Astrocyte of the spinal cord (primary cell): ENCODE data around the gene EPG5.

Experiments used
- DNase-seq: peaks from one replicate; pipeline ENCODE4 v3.0.0; 2011; ENCODE audit warnings: low read depth, low spot score
- H3K4me3 ChIP-seq: 2 replicates; pipeline ENCODE4 v1.5.1; 2011; ENCODE audit warnings: low read depth, mild to moderate bottlenecking, low read length, moderate library complexity
- in situ Hi-C: cut with HindIII; loops from 2 replicates; pipeline ENCODE4 v1.10.0; 2017; ENCODE audit warnings: low sequenced_read_pairs
- TF ChIP-seq, protein P1 (sequence below): IDR thresholded peaks from 2 replicates; pipeline ENCODE4 v1.5.1; 2012; ENCODE audit warnings: low read depth, mild to moderate bottlenecking, low read length, inconsistent platforms

The EPG5 gene

DNA sequence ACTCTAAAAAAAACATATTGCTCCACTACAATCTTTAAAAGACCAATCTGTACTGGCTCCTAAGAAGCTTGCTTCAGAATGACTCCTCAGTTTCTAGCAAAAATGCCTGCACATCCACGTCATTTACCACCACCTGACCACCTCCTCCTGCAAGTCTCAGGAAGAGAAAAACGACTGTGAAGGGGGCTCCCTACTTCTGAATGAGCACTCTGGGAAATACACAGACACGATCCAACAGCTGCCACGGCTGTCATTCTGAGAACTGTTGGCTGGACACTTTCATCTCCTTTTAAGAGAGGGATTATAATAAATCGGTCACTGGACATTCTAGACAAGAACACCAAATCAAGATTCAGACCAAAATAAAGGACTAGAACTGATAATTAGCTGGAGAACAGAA is 21.5 kb downstream of the EPG5 start:
- in situ Hi-C loops, result no loop called here
- no peak for DNase-seq
- H3K4me3 ChIP-seq, result no peak overlapping the region
- TF ChIP-seq, protein P1, sequence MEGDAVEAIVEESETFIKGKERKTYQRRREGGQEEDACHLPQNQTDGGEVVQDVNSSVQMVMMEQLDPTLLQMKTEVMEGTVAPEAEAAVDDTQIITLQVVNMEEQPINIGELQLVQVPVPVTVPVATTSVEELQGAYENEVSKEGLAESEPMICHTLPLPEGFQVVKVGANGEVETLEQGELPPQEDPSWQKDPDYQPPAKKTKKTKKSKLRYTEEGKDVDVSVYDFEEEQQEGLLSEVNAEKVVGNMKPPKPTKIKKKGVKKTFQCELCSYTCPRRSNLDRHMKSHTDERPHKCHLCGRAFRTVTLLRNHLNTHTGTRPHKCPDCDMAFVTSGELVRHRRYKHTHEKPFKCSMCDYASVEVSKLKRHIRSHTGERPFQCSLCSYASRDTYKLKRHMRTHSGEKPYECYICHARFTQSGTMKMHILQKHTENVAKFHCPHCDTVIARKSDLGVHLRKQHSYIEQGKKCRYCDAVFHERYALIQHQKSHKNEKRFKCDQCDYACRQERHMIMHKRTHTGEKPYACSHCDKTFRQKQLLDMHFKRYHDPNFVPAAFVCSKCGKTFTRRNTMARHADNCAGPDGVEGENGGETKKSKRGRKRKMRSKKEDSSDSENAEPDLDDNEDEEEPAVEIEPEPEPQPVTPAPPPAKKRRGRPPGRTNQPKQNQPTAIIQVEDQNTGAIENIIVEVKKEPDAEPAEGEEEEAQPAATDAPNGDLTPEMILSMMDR, result no peak

DNA sequence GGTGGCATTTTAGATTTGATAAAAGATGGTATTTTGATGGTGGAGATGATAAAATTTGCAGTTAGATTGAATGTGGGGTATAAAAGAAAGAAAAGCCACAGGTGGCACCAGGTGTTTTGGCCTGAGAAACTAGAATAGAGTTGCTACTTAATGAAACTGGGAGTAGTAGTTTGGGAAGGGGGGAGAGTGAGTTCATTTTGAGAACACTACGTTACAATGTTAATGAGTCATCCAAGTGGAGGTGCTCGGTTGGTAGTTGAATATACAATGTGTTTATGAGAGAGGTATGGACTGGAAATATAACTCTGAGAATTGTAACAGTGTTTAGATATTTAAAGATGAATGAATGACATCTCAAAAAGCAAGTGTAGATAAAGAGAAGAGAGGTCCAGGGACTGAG is 26.4 kb downstream of the EPG5 start:
- in situ Hi-C loops, result no loop called here
- no peak for DNase-seq
- no peak overlapping the region for H3K4me3 ChIP-seq
- TF ChIP-seq, protein P1, result no peak

GRCh38 chr18:45939236-45939635 is 27.9 kb downstream of the EPG5 start:
- TF ChIP-seq, protein P1, result no peak
- no peak for DNase-seq
- no peak overlapping the region for H3K4me3 ChIP-seq

DNA sequence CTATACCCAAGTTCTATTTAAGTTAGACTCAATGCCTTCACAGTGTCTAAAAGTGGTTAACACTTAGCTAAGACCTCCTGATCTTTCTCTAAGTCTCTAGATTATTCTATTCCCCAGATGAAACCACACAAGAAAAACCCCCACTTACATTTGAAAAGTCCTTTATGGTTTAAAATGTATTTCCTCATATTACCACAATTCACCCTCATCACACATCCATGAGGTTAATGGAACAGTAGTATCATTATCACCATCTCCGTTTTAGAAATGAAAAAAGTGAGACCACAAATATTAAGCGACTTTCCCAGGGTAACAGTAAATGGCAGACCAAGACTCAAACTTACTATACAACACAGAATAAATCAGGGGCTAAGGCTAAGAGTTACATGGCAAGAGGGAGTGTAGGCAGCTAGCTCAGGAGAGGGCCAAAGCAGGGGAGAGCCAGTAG is 28.6 kb downstream of the EPG5 start:
- in situ Hi-C loops, result no loop called here
- TF ChIP-seq, protein P1, result no peak
- no peak overlapping the region for H3K4me3 ChIP-seq
- DNase-seq, result no peak

More at GRCh38 chr18:45939236-45939635, 27.9 kb downstream of the EPG5 start:
- in situ Hi-C loops, result no loop called here

DNA sequence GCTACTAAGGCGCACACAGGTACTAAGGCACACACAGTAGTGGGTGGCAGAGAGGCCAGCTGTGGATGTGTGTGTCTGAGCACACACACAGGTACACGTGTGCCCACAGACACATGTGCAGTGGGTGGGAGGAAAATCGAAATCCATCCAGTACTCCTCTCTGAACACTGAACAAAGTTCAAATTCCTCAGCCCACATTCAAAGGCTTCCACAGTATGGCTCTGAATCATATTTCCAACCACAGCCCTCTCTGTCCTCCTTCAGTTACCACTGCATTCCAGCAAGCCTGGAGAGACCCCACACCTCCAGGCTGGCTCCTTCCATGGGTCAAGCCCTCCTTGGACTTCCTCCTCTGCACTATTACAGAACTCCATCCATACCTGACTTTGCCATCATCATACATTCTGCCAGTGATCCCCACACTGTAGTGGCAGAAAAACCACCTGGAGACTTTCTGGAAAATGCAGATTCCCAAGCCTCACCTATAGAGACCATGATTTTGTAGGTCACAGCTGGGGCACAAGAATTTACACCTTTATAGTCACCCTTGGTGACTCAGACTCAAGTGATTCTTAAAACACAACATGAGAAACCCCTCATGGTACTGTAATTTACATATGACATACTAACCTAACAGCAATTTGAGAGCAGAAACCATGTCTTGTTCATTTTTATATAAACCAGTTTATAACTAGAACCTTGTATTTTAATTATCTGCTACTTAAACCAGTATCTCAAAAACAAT is 31.4 kb downstream of the EPG5 start:
- H3K4me3 ChIP-seq, result no peak overlapping the region
- DNase-seq, result peak; percentile 70
- in situ Hi-C loops, result no loop called here
- TF ChIP-seq, protein P1, result no peak

DNA sequence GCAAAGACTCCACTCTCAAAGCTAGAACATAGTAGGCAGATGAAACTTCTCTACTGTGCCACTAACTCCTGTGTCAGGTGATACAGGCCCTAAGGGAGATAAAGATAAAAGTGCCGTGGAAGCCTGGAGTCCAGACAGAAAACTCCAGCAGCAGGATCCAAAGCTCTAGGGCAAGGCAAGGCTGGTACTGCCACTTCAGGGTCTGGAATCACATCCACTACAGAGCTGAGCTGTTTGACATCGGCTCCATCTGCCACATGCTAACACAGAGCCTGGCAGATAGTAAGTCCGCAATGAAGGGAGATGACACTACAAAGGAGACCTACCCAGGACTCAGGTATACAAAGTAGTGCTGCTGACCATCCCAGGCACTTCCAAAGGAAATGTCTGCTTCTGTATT is 34.4 kb downstream of the EPG5 start:
- no peak overlapping the region for H3K4me3 ChIP-seq
- in situ Hi-C loops, result no loop called here
- TF ChIP-seq, protein P1, result no peak
- no peak for DNase-seq
